NCI-H2081 (cell line): Measurements from ENCODE around the gene KRT33B.
"Not testable (repeated sequence)": the region's sequence is repeated elsewhere in the genome, so short reads cannot be mapped to it uniquely, and the experiment has no call there.

ENCODE experiments used
- DNase-seq, 2 experiments: peaks; one replicate each; lab custom pipeline; 2025; lab: John Stamatoyannopoulos, UW

KRT33B gene

GRCh38 chr17:41393826-41394225 lies 24.2 kb upstream of the KRT33B start:
- DNase-seq, result no peak

GRCh38 chr17:41393294-41393693 lies 23.7 kb upstream of the KRT33B start:
- no peak for DNase-seq

- no peak for DNase-seq
Observed at GRCh38 chr17:41392278-41392677, 22.7 kb upstream of the KRT33B start.

- no peak for DNase-seq
Observed at GRCh38 chr17:41391535-41391934, 21.9 kb upstream of the KRT33B start.

- no peak for DNase-seq
Observed at GRCh38 chr17:41390411-41390938, 20.9 kb upstream of the KRT33B start.

- no peak for DNase-seq
Observed at GRCh38 chr17:41387670-41388069, 18.1 kb upstream of the KRT33B start.

- DNase-seq, result no peak
Observed at GRCh38 chr17:41386227-41386626, 16.6 kb upstream of the KRT33B start.

- DNase-seq, result no peak
Observed at GRCh38 chr17:41383690-41384089, 14.1 kb upstream of the KRT33B start.

GRCh38 chr17:41382394-41382793 lies 12.8 kb upstream of the KRT33B start:
- no peak for DNase-seq

GRCh38 chr17:41381943-41382342 lies 12.3 kb upstream of the KRT33B start, which contains the start of gene KRT34:
Gene KRT34, minus strand, starts transcription at chr17:41382306. Its CDS starts 60 bp downstream, at chr17:41382246.
- not testable (repeated sequence) for DNase-seq

GRCh38 chr17:41380091-41380490 lies 10.5 kb upstream of the KRT33B start:
- not testable (repeated sequence) for DNase-seq

GRCh38 chr17:41377546-41377945 lies 7.9 kb upstream of the KRT33B start:
- no peak for DNase-seq

- no peak for DNase-seq
Observed at GRCh38 chr17:41369023-41369422, 590 bp downstream of the KRT33B start.

GRCh38 chr17:41367426-41368075 lies 2.1 kb downstream of the KRT33B start:
- DNase-seq, result no peak

GRCh38 chr17:41366070-41366469 lies 3.5 kb downstream of the KRT33B start:
- DNase-seq, result no peak

GRCh38 chr17:41363881-41364280 lies 5.7 kb downstream of the KRT33B start:
- DNase-seq, result no peak

- DNase-seq, result no peak
Observed at GRCh38 chr17:41360296-41360995, 9.2 kb downstream of the KRT33B start.

GRCh38 chr17:41354536-41354935 lies 15.1 kb downstream of the KRT33B start:
- no peak for DNase-seq

- no peak for DNase-seq
Observed at GRCh38 chr17:41352597-41353366, 16.8 kb downstream of the KRT33B start.

GRCh38 chr17:41351177-41351576 lies 18.4 kb downstream of the KRT33B start:
- DNase-seq, result no peak

GRCh38 chr17:41350381-41350878 lies 19.2 kb downstream of the KRT33B start, which contains the start of gene KRT33A:
Gene KRT33A, minus strand, starts transcription at chr17:41350828. Its CDS starts 61 bp downstream, at chr17:41350767.
- not testable (repeated sequence) for DNase-seq
